SU-DHL-6 (cell line): ENCODE results near the gene GPHN.

ENCODE experiments used
- H2AFZ ChIP-seq: fragments of 200-600 bp; sonication (generic); 2 replicates; pipeline ENCODE4 v1.6.1; 2014; ENCODE audit warnings: low read depth, mild to moderate bottlenecking, moderate library complexity, mixed read lengths, antibody characterized with exemption, low read length; ENCODE audit not compliant: severe bottlenecking
- H3F3A ChIP-seq: fragments of 200-600 bp; shearing (Covaris generic); 2 replicates; pipeline ENCODE4 v1.6.0; 2016; ENCODE audit warnings: antibody characterized with exemption, mild to moderate bottlenecking; ENCODE audit not compliant: insufficient read depth
- H3K27ac ChIP-seq: fragments of 200-600 bp; sonication (generic); 2 replicates; pipeline ENCODE4 v1.5.1; 2016; ENCODE audit warnings: low read depth, mild to moderate bottlenecking, low read length, moderate library complexity, mixed read lengths
- H3K27me3 ChIP-seq: fragments of 200-600 bp; sonication (generic), shearing (Covaris generic); 2 replicates; pipeline ENCODE4 v1.6.0; 2014; ENCODE audit warnings: mild to moderate bottlenecking, low read length
- H3K36me3 ChIP-seq: fragments of 200-600 bp; sonication (generic); 2 replicates; pipeline ENCODE4 v1.6.1; 2014; ENCODE audit warnings: mild to moderate bottlenecking, low read length, mixed read lengths
- H3K4me2 ChIP-seq: fragments of 300-600, 200-600 bp; shearing (Covaris generic), sonication (generic); 2 replicates; pipeline ENCODE4 v1.6.0; 2014; ENCODE audit warnings: low read length, low read depth, mild to moderate bottlenecking; ENCODE audit not compliant: poor library complexity, severe bottlenecking
- H3K4me3 ChIP-seq: fragments of 200-600 bp; sonication (generic); 2 replicates; pipeline ENCODE4 v1.5.1; 2014; ENCODE audit warnings: antibody characterized with exemption, low read length, mild to moderate bottlenecking, mixed read lengths; ENCODE audit not compliant: insufficient read depth, poor library complexity, severe bottlenecking
- H3K79me2 ChIP-seq: fragments of 200-600 bp; sonication (generic); 2 replicates; pipeline ENCODE4 v1.6.1; 2014; ENCODE audit warnings: mild to moderate bottlenecking, low read length, moderate library complexity; ENCODE audit not compliant: insufficient read depth
- H3K9ac ChIP-seq: fragments of 200-600 bp; sonication (generic); 2 replicates; pipeline ENCODE4 v1.7.0; 2014; ENCODE audit warnings: mild to moderate bottlenecking, low read length
- H3K9me2 ChIP-seq: fragments of 200-600 bp; sonication (generic); replicated peaks from 2 replicates; pipeline ENCODE4 v1.6.1; 2014; ENCODE audit warnings: low read length; ENCODE audit not compliant: insufficient read depth
- H3K9me3 ChIP-seq: fragments of 200-600 bp; sonication (generic); 2 replicates; pipeline ENCODE4 v1.6.1; 2014; ENCODE audit warnings: low read length, mixed read lengths; ENCODE audit not compliant: insufficient read depth
- H4K20me1 ChIP-seq: fragments of 200-600 bp; sonication (generic); 2 replicates; pipeline ENCODE4 v1.6.1; 2014; ENCODE audit warnings: low read depth, mild to moderate bottlenecking, antibody characterized with exemption, low read length, moderate library complexity, mixed read lengths
- EZH2phosphoT487 ChIP-seq: fragments of 200-600 bp; sonication (generic), shearing (Covaris generic); conservative IDR thresholded peaks from 2 replicates; pipeline ENCODE4 v1.6.1; 2018; ENCODE audit warnings: mild to moderate bottlenecking, antibody characterized with exemption, low read length, moderate library complexity, mixed read lengths
- TF ChIP-seq, protein P1 (sequence below): fragments of 200-600 bp; sonication (generic); IDR thresholded peaks from one replicate; pipeline ENCODE4 v1.5.1; 2017; ENCODE audit warnings: antibody characterized with exemption, mild to moderate bottlenecking, low read length, moderate library complexity; ENCODE audit not compliant: insufficient read depth, poor library complexity, severe bottlenecking

Gene GPHN

DNA sequence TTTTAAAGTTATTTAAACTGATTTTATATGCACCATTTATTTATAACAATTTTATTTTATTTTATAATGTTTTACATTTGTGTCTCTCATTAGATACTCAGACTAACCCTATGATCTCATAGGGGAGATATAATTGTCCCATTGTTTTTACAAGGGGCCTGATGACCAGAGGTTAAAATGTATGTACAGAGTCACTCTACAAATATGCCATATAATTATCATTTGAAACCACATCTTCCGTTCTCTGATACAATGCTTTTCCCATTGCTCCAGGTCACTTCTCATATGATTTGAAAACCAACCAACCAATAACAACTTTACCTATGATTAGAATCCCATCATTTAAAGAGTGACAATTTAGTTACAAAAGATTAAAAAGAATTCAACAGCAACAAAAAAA is 137.8 kb downstream of the GPHN start:
- H3K9me3 ChIP-seq: no peaks in the 10 kb centered on the region
- no peak overlapping the region for H2AFZ ChIP-seq
- no peaks in the 10 kb centered on the region for H3K79me2 ChIP-seq
- no peak overlapping the region for H3K4me3 ChIP-seq
- no peaks in the 10 kb centered on the region for H3K36me3 ChIP-seq
- no peak overlapping the region for H3K4me2 ChIP-seq
- H4K20me1 ChIP-seq: no peaks in the 10 kb centered on the region
- no peaks in the 10 kb centered on the region for H3F3A ChIP-seq
- H3K9ac ChIP-seq: no peak overlapping the region
- TF ChIP-seq, protein P1, sequence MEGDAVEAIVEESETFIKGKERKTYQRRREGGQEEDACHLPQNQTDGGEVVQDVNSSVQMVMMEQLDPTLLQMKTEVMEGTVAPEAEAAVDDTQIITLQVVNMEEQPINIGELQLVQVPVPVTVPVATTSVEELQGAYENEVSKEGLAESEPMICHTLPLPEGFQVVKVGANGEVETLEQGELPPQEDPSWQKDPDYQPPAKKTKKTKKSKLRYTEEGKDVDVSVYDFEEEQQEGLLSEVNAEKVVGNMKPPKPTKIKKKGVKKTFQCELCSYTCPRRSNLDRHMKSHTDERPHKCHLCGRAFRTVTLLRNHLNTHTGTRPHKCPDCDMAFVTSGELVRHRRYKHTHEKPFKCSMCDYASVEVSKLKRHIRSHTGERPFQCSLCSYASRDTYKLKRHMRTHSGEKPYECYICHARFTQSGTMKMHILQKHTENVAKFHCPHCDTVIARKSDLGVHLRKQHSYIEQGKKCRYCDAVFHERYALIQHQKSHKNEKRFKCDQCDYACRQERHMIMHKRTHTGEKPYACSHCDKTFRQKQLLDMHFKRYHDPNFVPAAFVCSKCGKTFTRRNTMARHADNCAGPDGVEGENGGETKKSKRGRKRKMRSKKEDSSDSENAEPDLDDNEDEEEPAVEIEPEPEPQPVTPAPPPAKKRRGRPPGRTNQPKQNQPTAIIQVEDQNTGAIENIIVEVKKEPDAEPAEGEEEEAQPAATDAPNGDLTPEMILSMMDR: no peak
- TF ChIP-seq EZH2phosphoT487: no peak
- H3K27me3 ChIP-seq: no peaks in the 10 kb centered on the region
- H3K27ac ChIP-seq: no peak overlapping the region
- H3K9me2 ChIP-seq: no peaks in the 10 kb centered on the region

DNA sequence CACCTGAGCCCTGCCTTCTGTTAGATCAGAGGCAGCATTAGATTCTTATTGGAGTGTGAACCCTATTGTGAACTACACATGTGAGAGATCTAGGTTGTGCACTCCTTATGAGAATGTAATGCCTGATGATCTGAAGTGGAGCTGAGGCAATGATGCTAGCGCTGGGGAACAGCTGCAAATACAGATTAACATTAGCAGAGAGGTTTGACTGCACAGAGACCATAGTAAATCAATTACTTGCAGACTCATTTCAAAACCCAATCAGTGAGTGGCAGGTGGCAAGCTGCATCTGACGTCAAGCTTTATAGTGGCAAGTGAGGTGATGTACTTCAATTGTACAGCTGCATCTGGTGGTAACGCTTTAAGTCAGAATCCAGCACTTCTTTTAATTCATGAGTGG is 141.6 kb downstream of the GPHN start:
- Histone ChIP-seq H4K20me1 (no peaks in the 10 kb centered on the region), H2AFZ (no peak overlapping the region), H3K27ac (no peak overlapping the region), H3K4me2 (no peak overlapping the region), H3K27me3 (no peaks in the 10 kb centered on the region), H3K79me2 (no peaks in the 10 kb centered on the region), H3K9ac (no peak overlapping the region), H3K9me3 (no peaks in the 10 kb centered on the region), H3K36me3 (no peaks in the 10 kb centered on the region), H3F3A (no peaks in the 10 kb centered on the region), H3K9me2 (no peaks in the 10 kb centered on the region), H3K4me3 (no peak overlapping the region)
- no peak for TF ChIP-seq EZH2phosphoT487
- TF ChIP-seq, protein P1: no peak

DNA sequence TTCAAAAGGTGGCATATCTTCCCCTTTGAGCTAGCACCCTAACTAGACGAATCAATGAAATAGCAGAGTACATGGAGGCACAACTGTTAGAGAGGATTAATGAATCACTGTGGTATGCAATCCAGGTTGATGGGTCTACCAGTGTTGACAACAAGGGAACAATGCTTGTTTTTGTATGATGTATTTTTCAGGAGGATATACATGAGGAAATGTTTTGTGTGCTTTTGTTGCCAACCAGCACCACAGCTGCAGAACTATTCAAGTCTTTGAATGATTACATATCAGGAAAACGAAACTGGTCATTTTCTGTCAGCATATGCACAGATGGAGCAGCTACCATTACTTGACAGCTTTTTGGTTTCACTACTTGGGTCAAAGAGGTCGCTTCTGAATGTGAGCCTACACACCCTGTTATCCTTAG is 142.6 kb downstream of the GPHN start:
- H3K27me3 ChIP-seq: no peaks in the 10 kb centered on the region
- no peak overlapping the region for H3K4me3 ChIP-seq
- no peak for TF ChIP-seq EZH2phosphoT487
- TF ChIP-seq, protein P1: no peak
- no peaks in the 10 kb centered on the region for H3K36me3 ChIP-seq
- H3K9me2 ChIP-seq: no peaks in the 10 kb centered on the region
- no peaks in the 10 kb centered on the region for H4K20me1 ChIP-seq
- H3F3A ChIP-seq: no peaks in the 10 kb centered on the region
- no peak overlapping the region for H3K4me2 ChIP-seq
- H3K79me2 ChIP-seq: no peaks in the 10 kb centered on the region
- H3K27ac ChIP-seq: no peak overlapping the region
- H3K9me3 ChIP-seq: no peaks in the 10 kb centered on the region
- H3K9ac ChIP-seq: no peak overlapping the region
- no peak overlapping the region for H2AFZ ChIP-seq
